Adrenal gland (tissue), 5 donors: ENCODE results near the gene TAB2.

Experiments
- POLR2A ChIP-seq, 2 donors: fragments of 450-650 bp; IDR thresholded peaks; one replicate each; pipeline ENCODE4 v1.6.1; 2017; ENCODE audit warnings: antibody characterized with exemption in 2 of 2, mild to moderate bottlenecking in 2 of 2, moderate library complexity in 1 of 2
- TF ChIP-seq, protein P1 (sequence below), 6 experiments: fragments of 450-650 bp in 4 of 6; fragments of 200-600 bp in 2 of 6; sonication (generic) in 1 of 6; IDR thresholded peaks; 1 replicate in 5 of 6; 2 replicates in 1 of 6; pipeline versions ENCODE4 v1.5.1 to v1.8.0; 2016 to 2021; ENCODE audit warnings: antibody characterized with exemption in 6 of 6, mild to moderate bottlenecking in 2 of 6, moderate library complexity in 1 of 6
- donor health status: DM: no; HTN: no; CAD: no.

DNA sequence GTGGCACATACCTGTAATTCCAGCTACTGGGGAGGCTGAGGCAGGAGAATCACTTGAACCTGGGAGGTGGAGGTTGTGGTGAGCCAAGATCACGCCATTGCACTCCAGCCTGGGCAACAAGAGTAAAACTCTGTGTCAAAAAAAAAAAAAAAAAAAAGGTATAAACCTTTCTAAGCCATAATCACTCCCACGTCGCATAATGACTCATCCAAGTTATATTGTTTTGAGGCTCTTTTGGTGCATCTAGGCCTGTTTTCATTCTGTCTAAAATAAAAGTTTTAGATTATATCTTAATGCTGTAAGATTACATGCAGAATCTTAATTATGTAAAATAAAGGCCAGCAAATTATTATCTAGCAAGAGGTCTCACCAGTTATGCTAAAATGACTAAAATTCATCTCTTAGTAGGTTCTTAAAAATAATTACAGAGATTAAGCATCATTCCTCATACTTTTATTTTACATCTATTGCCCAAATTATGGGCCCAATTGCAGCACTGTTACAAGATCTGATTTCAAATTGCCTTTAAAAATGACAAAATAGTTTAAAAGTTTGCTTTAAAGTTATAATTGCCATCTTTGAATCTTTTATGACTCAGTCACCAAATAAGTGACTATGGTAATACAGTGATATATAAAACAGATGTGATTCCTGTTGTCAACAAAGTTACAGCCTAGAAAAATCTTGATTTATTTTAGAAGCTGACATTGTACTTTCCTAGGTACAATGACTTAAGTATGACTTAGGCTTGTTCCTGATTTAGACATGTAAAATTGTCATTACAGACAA lies 72.2 kb downstream of the TAB2 start:
- TF ChIP-seq, protein P1, sequence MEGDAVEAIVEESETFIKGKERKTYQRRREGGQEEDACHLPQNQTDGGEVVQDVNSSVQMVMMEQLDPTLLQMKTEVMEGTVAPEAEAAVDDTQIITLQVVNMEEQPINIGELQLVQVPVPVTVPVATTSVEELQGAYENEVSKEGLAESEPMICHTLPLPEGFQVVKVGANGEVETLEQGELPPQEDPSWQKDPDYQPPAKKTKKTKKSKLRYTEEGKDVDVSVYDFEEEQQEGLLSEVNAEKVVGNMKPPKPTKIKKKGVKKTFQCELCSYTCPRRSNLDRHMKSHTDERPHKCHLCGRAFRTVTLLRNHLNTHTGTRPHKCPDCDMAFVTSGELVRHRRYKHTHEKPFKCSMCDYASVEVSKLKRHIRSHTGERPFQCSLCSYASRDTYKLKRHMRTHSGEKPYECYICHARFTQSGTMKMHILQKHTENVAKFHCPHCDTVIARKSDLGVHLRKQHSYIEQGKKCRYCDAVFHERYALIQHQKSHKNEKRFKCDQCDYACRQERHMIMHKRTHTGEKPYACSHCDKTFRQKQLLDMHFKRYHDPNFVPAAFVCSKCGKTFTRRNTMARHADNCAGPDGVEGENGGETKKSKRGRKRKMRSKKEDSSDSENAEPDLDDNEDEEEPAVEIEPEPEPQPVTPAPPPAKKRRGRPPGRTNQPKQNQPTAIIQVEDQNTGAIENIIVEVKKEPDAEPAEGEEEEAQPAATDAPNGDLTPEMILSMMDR (IDR thresholded peaks at IDR 0.05), result no peak
- TF ChIP-seq POLR2A (IDR thresholded peaks at IDR 0.05), result no peak
